ENCODE data around the gene CDA.

GRCh38 chr1:20594746-20595145 lies 5.8 kb downstream of the CDA start:
- TF ChIP-seq CREB1 (IDR thresholded peaks at IDR 0.05; ENCODE audit: low read depth), result no peak
- no peak for TF ChIP-seq POLR2A (IDR thresholded peaks at IDR 0.05; ENCODE audit: low read depth, low read length)
- no peak for TF ChIP-seq BACH1 (IDR thresholded peaks at IDR 0.05; ENCODE audit: borderline replicate concordance)
- no peak for TF ChIP-seq HDAC2 (IDR thresholded peaks at IDR 0.05)
- TF ChIP-seq CHD4 (IDR thresholded peaks at IDR 0.05), result no peak
- no peak for TF ChIP-seq ZNF274 (IDR thresholded peaks at IDR 0.05; ENCODE audit: insufficient read depth, insufficient read length)
- TF ChIP-seq POLR2AphosphoS5 (IDR thresholded peaks at IDR 0.05; ENCODE audit: low read length), result no peak
- TF ChIP-seq RFX5 (IDR thresholded peaks at IDR 0.05; ENCODE audit: low read depth, low read length), result no peak
- TF ChIP-seq, protein P1, sequence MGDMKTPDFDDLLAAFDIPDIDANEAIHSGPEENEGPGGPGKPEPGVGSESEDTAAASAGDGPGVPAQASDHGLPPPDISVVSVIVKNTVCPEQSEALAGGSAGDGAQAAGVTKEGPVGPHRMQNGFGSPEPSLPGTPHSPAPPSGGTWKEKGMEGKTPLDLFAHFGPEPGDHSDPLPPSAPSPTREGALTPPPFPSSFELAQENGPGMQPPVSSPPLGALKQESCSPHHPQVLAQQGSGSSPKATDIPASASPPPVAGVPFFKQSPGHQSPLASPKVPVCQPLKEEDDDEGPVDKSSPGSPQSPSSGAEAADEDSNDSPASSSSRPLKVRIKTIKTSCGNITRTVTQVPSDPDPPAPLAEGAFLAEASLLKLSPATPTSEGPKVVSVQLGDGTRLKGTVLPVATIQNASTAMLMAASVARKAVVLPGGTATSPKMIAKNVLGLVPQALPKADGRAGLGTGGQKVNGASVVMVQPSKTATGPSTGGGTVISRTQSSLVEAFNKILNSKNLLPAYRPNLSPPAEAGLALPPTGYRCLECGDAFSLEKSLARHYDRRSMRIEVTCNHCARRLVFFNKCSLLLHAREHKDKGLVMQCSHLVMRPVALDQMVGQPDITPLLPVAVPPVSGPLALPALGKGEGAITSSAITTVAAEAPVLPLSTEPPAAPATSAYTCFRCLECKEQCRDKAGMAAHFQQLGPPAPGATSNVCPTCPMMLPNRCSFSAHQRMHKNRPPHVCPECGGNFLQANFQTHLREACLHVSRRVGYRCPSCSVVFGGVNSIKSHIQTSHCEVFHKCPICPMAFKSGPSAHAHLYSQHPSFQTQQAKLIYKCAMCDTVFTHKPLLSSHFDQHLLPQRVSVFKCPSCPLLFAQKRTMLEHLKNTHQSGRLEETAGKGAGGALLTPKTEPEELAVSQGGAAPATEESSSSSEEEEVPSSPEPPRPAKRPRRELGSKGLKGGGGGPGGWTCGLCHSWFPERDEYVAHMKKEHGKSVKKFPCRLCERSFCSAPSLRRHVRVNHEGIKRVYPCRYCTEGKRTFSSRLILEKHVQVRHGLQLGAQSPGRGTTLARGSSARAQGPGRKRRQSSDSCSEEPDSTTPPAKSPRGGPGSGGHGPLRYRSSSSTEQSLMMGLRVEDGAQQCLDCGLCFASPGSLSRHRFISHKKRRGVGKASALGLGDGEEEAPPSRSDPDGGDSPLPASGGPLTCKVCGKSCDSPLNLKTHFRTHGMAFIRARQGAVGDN (IDR thresholded peaks at IDR 0.05), result no peak
- no peak for TF ChIP-seq CTCF (IDR thresholded peaks at IDR 0.05 in 2 of 3, conservative IDR thresholded peaks at IDR 0.05 in 1 of 3; ENCODE audit: control insufficient read depth in 2 of 3, extremely low read depth in 1 of 3, insufficient read depth in 1 of 3, low read depth in 3 of 3, low read length in 3 of 3)
- no peak for TF ChIP-seq MXI1 (IDR thresholded peaks at IDR 0.05; ENCODE audit: low read depth, low read length)
- no peak for TF ChIP-seq MTA3 (IDR thresholded peaks at IDR 0.05; ENCODE audit: borderline replicate concordance, low read length)
